Stimulated activated CD8-positive, alpha-beta memory T cell treated with anti-CD3 and anti-CD28 coated beads, Interleukin-15, amount 100 ng/mL, for 1 hour (primary cell): ENCODE data around the gene CORO1C.

Source experiments
- DNase-seq: peaks from one replicate; pipeline ENCODE4 v3.0.0-alpha.2; 2020; ENCODE audit warnings: low read depth

Gene CORO1C

DNA sequence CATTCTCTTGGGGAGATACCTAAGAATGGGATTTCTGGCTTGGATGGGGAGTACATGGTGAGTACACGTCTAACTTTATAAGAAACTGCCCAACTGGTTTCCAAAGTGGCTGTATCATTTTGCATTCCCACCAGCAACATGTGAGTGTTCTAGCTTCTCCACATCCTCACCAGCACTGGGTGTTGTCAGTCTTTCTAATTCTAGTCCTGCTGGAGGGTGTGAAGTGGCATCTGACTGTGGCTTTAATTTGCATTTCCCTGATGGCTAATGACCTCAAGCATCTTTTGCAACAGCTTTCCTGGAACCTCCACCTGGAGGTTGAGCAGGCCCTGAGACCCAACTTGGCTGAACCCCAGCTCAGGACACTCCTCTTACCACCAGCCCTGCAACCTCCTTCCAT, 115.4 kb downstream of the CORO1C start:
- no peak for DNase-seq

DNA sequence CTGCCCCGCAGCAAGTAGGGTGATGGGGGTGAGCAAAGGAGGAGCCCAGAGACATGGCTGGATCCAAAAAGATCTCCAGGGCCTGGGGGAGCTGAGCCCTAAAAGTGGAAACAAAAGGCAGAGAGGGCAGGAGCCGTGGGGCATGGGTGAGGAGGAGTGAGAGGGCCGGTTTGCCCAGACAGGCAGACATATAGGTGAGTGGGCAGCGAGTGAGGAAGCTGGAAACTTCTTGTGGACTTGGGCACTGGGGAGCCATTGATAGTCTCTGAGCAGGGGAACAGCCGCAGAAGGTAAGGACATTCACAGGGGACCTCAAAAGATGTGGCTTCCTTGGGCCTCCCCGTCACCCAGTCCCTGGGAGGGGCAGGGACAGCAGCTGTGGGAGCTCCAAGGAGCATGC, 116.7 kb downstream of the CORO1C start:
- no peak for DNase-seq

DNA sequence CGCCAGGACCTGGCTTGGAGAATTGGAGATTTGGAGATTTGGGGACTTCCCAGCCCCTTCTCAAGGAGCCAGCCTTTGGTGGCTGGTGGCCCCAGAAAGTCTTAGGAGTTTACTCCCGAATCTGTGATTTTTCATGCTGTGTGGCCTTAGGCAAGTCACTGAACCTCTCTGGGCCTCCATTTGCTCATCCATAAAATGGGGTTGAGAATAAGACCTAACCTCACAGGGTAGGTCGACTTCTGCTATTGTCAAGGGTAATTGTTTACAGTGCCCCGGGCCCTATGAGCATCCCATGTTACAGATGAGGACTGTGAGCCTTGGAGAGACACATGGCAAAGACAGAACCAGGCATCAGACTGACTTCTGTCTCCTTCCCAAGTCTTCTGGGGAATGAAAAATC, 117.3 kb downstream of the CORO1C start:
- DNase-seq = no peak

DNA sequence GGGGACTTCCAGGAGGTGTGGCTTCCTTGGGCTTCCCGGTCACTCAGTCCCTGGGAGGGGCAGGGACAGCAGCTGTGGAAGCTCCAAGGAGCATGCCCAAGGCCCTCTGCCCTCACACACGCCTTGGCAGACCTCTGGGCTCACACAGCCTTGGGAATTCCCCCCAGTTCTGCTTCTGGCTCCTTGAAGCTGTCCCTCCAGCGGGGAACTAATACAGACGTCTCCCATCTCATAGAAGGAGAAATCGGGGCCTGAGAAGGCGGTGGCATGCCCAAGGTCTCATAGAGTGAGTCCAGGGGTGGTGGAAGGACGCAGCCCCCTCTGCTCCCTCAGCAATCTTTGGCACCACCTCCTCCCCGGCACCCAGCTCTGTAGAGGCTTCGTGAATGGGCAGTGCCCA, 117.8 kb downstream of the CORO1C start:
- DNase-seq = no peak

DNA sequence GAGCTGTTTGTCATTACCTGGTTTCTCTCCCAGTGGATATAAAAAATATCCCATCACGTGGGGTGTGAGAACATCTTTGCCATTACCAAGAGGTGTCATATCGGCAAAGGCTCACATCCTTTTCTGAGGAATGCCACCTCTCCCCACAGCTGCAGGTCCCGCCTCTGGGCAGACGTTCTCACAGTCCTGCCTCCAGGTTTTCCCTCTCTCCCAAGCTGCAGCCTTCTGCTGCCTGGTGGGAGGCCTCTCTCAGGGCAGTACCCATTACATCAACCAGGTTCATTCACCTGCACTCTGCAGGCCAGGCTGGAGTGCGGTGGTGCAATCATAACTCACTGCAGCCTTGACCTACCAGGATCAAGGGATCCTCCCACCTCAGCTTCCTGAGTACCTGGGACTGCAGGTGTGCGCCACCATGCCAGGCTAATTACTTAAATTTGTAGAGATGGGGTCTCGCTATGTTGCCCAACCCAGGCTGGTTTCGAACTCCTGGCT, 118.5 kb downstream of the CORO1C start:
- DNase-seq = no peak

DNA sequence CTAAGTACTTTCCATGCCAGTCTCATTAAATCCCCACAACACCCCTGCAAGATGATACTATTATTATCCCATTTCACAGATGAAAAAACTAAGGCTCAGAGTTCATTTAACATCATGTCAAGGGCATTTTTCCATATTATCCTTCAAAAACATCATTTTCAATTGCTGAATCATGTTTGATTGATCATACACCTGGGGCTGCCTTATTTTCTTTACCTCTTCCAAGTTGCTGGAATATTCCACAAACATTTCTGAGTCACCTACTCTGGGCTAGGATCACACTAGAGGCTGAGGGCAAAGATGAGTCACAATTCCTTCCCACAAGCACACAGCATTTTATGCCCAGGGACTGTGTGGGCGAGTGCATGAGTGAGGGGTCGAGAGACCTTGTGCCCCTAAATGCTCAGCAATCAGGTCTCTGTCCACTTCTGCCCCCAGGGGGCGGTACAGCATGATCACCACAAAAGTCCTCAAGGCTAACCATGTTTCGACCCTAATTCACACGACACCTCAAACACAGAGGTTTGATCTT, 119.4 kb downstream of the CORO1C start:
- DNase-seq = no peak

DNA sequence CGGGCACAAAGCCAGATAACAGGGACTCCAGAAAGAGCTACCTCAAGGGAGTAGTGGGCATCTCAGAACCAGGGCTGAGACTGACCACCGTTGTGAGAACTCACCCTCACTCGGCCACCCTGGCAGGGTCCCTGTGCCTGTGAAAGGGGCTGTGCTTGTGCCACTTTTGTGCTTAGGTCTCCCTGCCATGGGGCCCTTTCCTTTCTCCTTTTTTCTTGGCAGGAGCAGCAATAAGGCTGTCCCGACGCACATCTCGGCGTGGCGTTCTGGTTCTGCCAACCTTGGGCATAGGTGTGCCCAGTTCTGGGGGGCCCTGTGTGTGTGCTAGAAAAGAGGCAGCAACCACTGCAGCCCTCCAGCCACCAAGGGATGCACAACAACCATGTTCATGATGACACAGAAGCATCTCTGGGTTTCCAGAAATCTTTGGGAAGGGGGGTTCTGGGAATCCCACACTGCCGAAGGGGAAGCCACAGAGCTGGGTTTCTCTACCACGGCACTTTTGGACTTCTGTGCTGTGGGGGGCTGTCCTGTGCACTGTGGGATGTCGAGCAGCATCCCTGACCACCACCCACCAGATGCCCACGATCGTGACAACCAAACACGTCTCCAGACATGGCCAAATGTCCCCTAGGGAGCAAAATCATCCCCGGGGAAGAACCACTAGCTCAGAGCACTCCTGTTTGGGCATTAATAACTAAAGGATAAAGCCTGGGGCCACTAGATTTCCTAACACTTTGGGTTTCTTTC, 120.3 kb downstream of the CORO1C start:
- no peak for DNase-seq

DNA sequence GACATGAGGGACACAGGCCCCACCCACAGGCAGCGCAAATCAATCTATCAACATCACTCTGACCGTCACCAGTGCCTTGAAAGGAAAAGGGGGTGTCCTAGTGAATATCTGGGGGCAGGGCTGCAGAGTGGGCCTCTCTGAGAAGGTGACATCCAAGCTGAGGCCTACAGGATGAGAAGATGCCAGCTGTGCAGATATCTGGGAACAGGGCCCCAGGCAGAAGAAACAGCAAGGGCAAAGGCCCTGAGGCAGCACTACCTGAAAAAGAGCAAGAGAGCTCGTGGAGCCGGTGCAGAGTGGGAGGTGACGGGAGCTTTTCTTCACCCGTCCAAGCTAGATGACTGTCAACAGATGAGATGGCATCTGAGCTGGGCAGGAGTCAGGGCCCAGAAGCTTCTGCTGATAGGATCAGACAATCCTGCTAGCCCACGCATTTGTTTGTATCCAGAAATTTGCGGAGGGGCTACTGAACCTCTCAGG, 120.9 kb downstream of the CORO1C start:
- no peak for DNase-seq

DNA sequence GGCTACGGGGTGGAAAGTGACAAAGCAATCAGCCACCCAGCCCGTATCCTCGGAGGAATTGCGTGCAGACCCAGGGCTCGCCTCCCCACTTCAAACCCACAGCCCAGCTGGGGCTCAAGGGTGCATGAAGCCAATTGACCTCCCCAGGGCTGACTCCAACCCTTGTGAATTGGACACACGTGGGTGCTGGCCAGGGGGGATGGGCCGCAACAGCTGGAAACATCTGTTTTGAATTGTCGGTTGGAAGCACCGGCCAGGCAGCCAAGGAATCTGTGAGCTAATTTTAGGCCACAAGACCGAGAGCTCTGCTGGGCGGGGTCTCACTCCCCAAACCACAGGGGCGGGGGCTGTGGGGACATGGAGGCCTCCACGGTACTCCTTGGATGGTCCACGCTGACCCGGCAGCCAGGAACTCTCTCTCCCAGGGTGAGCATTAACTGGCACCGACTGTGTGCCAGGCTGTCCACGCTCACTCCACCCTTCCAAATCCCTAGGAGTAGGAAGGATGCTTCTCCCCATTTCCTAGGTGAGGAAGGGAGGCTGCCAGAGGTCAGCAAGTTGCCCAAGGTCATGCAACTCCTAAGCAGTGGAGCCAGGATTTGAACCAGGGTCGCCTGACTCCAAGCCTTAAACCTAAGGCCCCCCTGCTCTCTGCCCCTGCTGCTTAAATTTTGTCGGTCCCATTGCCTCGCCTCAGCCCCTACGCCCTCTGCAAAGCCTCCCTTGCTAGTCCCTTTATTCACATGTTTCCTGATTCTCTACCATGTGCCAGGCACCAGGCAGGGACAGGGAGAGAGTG, 121.6 kb downstream of the CORO1C start:
- DNase-seq = no peak

DNA sequence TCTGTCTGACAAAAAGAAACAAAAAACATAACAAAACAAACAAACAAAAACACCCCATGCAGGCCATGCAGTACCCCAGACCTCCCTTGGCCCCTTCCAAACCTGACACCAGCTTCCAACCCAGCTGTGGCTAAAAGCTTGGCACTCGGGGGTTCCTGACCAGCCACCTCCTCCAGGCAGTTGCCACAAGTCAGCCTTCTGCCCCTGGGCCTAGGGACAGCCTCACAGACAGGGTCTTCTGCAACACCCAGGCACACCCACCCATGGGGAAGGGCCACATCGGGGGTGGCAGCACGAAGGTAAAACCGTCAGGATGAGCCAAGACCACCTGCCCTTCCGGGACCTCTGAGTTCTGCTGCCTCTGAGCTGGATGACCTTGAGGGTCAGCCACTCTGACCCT, 122.7 kb downstream of the CORO1C start:
- no peak for DNase-seq

DNA sequence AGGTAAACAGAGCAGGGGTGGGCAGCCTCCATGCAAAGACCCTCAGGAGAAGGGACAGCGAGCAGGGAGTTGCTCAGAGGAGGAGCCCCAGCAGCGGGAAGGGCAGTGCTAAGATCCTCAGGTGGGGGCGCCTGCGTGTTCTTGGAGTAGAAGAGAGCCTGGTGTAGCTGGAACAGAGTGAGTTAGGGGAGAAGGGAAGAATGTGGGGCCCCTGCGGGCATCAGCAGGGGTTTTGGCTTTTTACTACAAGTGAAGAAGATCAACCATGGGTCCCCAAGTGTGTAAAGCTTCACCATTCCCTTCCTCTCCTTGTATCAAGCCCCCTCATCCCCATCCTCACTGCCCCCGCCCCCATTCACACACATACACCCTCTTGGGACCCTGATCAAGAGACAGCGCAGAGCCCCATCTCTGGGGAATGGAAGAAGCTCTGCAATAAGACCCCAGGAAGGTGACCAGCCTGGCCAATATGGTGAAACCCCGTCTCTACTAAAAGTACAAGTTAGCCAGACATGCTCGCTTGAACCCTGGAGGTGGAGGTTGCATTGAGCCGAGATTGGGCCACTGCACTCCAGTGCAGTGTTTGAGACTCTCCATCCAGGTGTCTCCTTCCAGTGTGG, 123.2 kb downstream of the CORO1C start:
- no peak for DNase-seq

DNA sequence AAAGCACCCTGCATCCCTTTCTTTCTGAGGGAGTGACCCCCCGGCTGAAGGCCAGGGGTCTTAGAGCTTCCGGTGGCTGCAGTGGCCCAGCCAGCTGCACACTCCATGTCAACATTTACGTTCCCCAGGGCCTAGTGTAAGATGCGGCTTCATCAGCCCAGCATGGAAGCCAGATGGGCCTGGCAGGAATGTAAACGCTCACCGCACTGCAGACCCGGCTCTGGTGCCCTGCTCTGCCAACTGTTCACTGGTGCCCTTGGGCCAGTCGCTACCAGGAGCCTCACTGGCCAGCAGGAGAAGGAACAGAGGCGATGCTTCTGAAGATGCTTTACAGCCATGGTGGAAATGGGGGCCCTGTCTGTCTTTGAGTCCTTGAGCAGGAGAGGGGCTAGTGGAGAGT, 124.8 kb downstream of the CORO1C start:
- no peak for DNase-seq

DNA sequence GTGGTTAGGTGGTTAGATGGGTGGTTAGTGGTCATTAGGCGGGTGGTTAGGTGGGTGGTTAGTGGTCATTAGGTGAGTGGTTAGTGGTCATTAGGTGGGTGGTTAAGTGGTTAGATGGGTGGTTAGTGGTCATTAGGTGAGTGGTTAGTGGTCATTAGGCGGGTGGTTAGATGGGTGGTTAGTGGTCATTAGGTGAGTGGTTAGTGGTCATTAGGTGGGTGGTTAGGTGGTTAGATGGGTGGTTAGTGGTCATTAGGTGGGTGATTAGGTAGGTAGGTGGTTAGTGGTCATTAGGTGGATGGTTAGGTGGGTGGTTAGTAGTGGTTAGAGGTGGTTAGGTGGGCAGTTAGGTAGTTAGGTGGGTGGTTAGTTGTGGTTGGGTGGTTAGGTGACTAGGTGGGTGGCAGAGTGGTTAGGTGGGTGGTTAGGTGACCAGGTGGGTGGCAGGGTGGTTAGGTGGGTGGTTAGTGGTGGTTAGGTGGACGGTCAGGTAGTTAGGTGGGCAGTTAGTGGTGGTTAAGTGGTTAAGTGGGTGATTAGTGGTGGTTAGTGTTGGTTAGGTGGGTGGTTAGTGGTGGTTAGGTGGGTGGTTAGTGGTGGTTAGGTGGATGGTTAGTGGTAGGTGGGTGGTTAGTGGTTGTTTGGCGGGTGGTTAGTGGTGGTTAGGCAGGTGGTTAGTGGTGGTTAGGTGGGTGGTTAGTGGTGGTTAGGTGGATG, 125.5 kb downstream of the CORO1C start:
- no peak for DNase-seq

DNA sequence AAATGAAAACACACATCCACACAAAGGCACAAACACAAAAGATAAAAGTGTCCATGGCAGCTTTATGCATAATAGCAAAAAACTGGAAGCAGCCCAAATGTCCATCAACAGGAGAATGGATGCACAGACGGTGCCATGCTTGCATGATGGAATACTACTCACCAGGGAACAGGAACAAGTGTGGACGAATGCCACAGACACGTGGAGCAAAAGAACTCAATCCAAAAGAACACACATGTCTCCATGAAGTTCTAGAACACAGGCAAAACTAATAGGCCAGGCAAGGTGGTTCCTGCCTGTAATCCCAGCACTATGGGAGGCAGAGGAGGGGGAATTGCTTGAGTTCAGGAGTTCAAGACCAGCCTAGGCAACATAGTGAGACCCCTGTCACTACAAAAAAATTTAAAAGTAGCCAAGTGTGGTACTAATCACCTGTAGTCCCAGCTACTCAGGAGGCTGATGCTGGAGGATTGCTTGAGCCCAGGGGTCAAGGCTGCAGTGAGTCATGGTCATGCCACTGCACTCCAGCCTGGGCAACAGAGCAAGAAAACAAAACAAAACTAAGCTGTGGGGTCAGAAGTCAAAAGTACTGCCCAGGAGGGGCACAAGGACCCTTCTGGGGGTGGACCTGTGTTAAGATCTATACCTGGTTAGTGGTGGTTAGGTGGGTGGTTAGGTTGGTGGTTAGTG, 126.2 kb downstream of the CORO1C start:
- no peak for DNase-seq

DNA sequence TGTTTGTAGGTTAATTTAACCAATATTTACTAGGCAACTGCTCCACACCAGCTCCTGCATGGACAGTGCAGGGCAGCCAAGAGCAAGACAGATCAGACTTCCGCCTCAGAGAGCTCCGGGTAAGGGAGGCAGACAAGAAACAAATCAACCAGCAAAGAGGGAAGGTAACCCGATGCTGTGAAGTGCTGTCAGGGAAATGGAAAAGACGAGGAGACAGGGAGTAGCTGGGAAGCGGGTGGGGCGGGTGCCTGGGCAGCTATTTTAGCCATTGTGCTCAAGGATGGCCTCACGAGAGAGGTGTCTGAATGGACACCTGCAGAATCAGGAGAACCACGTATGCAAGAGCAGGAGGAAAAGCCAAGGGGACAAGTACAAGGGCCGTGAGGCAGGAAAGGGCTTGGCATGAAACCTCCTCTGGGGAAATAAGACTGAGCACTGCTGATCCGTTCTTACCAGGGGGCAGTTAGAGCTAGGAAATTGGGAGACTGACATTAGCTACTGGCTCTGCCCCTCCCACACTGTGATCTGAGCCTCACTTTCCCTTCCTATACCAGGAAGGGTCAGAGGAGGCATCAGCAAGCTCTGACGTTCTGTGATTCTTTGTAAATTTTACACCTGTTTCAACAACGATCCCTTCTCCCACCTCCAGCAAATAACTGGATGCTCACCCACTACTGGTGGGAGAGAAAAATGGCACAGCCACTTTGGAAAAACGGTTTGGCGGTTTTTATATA, 126.9 kb downstream of the CORO1C start:
- no peak for DNase-seq

DNA sequence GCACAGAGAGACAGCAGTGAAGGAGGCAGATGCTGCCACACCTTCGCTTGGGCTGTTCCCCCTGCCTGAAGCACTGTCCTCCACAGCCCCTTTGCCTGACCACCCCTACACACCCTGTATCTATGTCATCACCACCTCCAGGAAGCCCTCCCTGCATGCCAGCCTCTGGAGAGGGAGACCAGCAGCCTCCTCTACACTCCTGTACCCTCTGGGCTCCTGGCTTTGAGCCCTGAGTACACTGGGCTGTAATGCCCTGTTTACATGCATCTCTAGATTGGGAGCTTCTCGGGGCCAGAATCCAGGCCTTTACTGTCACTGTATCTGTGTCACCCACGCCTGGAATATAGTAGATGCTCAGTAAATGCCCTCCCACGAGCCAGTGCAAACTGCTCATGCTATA, 127.6 kb downstream of the CORO1C start:
- DNase-seq = no peak

DNA sequence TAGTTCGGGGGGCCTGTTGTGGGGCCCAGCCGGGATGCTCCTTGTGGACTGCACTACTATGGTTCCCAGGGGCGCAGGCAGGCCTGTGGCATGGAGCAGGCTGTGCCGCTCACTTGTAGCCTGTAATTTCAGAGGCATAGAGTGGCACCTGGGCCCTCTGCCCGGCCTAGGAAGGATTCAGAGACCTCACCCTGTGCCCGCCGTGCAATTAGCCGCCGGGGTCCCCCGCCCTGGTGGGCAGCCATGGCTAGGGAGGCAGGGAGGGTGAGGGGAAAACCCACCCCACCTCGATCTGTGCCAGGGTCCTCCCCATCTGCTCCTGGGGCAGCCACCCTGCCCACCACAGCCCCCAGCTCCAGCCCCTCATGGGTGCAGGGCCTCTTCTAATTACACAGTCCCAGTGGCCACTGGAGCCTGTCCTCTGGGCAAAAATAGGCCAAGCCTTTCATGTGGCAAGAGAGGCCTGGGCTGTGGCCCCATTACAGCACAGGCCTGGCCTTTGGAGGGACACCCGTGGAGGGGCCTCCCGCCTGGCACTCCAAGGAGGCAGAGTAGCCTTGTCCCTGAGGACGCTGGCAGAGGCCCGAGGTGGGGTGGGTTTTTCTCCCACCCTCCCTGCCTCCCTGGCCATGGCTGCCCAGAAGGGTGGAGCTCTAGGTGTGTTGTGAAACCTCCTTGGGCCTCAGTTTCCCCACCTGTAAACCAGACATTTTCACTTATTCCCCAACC, 128.2 kb downstream of the CORO1C start:
- no peak for DNase-seq

DNA sequence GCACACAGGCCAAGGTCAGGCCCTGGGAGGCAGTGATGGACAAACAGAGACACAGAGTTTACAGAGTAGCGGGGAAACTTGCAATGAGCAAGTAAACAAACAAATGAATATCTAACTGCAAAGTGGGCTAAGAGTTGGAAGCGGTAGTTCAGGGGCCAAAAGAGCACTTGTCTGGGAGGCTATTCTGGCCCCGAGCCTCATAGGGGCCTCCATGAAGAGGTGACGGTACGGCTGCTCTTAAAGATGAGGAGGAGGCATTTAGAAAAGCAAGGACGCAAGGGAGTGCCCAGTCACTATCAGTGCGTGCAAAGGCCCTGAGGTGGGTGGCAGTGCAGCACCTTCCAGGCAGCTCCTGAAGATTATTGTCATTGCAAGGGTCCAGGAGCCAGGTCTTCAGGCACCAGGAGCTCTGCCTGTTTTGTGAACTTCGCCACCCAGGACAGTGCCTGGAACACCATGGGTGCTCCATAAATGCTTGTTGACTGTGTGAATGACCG, 129.1 kb downstream of the CORO1C start:
- DNase-seq = no peak

DNA sequence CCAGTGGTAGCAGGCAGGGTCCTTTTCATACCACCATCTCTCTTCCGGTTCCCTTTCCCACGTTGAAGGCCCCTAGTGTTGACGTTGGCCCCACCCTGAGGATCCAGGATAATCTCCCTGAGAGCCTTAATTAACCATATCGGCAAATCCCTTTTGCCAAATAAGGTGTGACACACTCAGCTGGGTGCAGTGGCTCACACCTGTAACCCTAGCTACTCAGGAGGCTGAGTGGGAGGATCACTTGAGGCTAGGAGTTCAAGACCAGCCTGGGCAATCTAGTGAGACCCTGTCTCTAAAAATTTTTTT, 130.7 kb downstream of the CORO1C start:
- no peak for DNase-seq
